Measurements from ENCODE around the gene SPATA46. TPM values are rescaled to one million over a fixed set of nuclear protein-coding genes. Genes with fewer than 3 reads are reported as not detected.

SPATA46 gene
- total RNA-seq, 1 experiment from 2014 or later, result not detected

DNA sequence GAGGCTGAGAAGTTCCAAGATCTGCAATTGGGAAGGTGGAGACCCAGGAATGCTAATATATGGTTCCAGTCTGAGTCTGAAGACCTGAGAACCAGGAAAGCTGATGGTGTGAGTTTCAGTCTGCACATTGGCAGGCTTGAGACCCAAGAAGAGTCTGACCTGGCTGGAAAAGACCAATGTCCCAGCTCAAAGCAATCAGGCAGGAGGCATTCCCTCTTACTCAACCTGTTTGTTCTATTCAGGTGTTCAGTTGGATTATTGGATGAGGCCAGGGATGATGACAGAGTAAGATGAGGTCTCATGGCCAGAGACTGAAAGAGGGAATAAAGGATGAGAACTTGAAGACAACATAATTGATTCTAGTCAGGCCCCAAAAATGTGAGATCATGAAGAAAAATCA, 50.1 kb downstream of the SPATA46 start:
- CTCF ChIA-PET, result no interaction called here
- RAD21 ChIA-PET (ENCODE audit: low non-redundant PET in 1 of 2, low total read pairs in 2 of 2, uncharacterized antibody in 2 of 2, unreplicated experiment in 2 of 2), result no interaction called here
- TF ChIP-seq ELF1 (IDR thresholded peaks at IDR 0.05; ENCODE audit: borderline replicate concordance, low read depth) (no peak), EZH2phosphoT487 (IDR thresholded peaks at IDR 0.05; ENCODE audit: borderline replicate concordance) (no peak), POLR2AphosphoS5 (IDR thresholded peaks at IDR 0.05; ENCODE audit: low read depth, low read length) (no peak), EZH2 (IDR thresholded peaks at IDR 0.05) (no peak), TCF7L2 (IDR thresholded peaks at IDR 0.05; ENCODE audit: borderline replicate concordance, extremely low read depth, insufficient read depth, insufficient read length) (no peak), CEBPB (IDR thresholded peaks at IDR 0.05; ENCODE audit: low read depth) (no peak), ZNF274 (IDR thresholded peaks at IDR 0.05; ENCODE audit: low read depth, low read length) (no peak), SIN3A (IDR thresholded peaks at IDR 0.05; ENCODE audit: low read depth) (no peak), ZFX (IDR thresholded peaks at IDR 0.05) (no peak)
- TF ChIP-seq, protein P1, sequence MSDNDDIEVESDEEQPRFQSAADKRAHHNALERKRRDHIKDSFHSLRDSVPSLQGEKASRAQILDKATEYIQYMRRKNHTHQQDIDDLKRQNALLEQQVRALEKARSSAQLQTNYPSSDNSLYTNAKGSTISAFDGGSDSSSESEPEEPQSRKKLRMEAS (IDR thresholded peaks at IDR 0.05), result no peak
- Histone ChIP-seq H3K79me2 (ENCODE audit: insufficient read depth, low read length) (no peaks in the 10 kb centered on the region), H3K4me1 (ENCODE audit: control insufficient read depth in 1 of 2, insufficient read depth in 2 of 2, low read length in 2 of 2) (peaks cover 0 to 3% of the 10 kb centered on the region in 2 experiments; a peak in 1 of 4 replicates), H3K4me3 (replicated peaks in 1 of 2; ENCODE audit: low read depth in 1 of 2, low read length in 2 of 2) (no peak overlapping the region), H3K9me3 (ENCODE audit: control insufficient read depth in 1 of 2, insufficient read depth in 1 of 2, low read depth in 1 of 2, low read length in 2 of 2) (no peaks in the 10 kb centered on the region), H3K27ac (ENCODE audit: low read depth, low read length) (no peak overlapping the region), H3K36me3 (ENCODE audit: control insufficient read depth in 1 of 2, insufficient read depth in 2 of 2, low read length in 2 of 2) (no peaks in the 10 kb centered on the region), H3K27me3 (ENCODE audit: insufficient read depth, low read length) (no peaks in the 10 kb centered on the region; the same call in 1 of the 2 replicates), H4K20me1 (ENCODE audit: insufficient read depth) (no peaks in the 10 kb centered on the region), H3K9me2 (ENCODE audit: insufficient read depth) (no peaks in the 10 kb centered on the region), H2AFZ (ENCODE audit: low read depth, low read length, poor library complexity, severe bottlenecking) (no peak overlapping the region), H3K4me2 (ENCODE audit: low read length) (no peak overlapping the region), H3K9ac (ENCODE audit: low read length) (no peak overlapping the region)
- ATAC-seq, result no peak
- no peak for DNase-seq (ENCODE audit: low read depth, low spot score)
- intact Hi-C loops (cut with micrococcal nuclease), result no loop called here
- POLR2A ChIA-PET, result no interaction called here
- no TSS peak for BruUV-seq (replicated peaks)

DNA sequence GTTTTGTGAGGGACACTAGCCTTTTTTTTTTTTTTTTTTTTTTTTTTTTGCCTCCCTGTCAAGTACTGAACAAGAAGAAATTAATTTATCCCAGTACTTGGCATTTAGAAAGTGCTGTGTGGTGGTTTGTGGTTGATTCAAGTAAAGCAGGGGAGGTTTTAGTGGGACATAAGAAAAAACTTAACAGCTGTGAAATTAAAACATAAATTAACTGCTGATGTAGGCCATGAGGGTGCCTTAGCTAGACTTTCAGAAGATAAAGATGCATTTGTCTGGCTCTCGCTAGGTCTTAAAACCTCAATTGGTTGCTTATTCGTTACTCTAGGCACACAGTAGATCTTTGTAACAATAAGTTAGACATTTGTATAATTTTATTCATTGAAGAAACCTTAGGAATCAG, 52.3 kb downstream of the SPATA46 start:
- Histone ChIP-seq H3K79me2 (ENCODE audit: insufficient read depth, low read length) (no peaks in the 10 kb centered on the region), H2AFZ (ENCODE audit: low read depth, low read length, poor library complexity, severe bottlenecking) (no peak overlapping the region), H3K9me3 (ENCODE audit: control insufficient read depth in 1 of 2, insufficient read depth in 1 of 2, low read depth in 1 of 2, low read length in 2 of 2) (no peaks in the 10 kb centered on the region), H4K20me1 (ENCODE audit: insufficient read depth) (no peaks in the 10 kb centered on the region), H3K4me2 (ENCODE audit: low read length) (no peak overlapping the region), H3K27ac (ENCODE audit: low read depth, low read length) (no peak overlapping the region), H3K4me1 (ENCODE audit: control insufficient read depth in 1 of 2, insufficient read depth in 2 of 2, low read length in 2 of 2) (peaks cover 0 to 3% of the 10 kb centered on the region in 2 experiments; a peak in 1 of 4 replicates), H3K4me3 (replicated peaks in 1 of 2; ENCODE audit: low read depth in 1 of 2, low read length in 2 of 2) (no peak overlapping the region), H3K9ac (ENCODE audit: low read length) (no peak overlapping the region), H3K9me2 (ENCODE audit: insufficient read depth) (no peaks in the 10 kb centered on the region), H3K36me3 (ENCODE audit: control insufficient read depth in 1 of 2, insufficient read depth in 2 of 2, low read length in 2 of 2) (no peaks in the 10 kb centered on the region), H3K27me3 (ENCODE audit: insufficient read depth, low read length) (no peaks in the 10 kb centered on the region)
- DNase-seq (ENCODE audit: low read depth, low spot score) (no peak), ATAC-seq (no peak)
- intact Hi-C loops (cut with micrococcal nuclease), result no loop called here
- RAD21 ChIA-PET (ENCODE audit: low non-redundant PET in 1 of 2, low total read pairs in 2 of 2, uncharacterized antibody in 2 of 2, unreplicated experiment in 2 of 2), result no interaction called here
- TF ChIP-seq SP1 (IDR thresholded peaks at IDR 0.05; ENCODE audit: low read depth), result no peak
- TF ChIP-seq JUND (IDR thresholded peaks at IDR 0.05), result no peak
- no peak for TF ChIP-seq POLR2A (IDR thresholded peaks at IDR 0.05; ENCODE audit: borderline replicate concordance, extremely low read depth, insufficient read depth, insufficient read length)
- no peak for TF ChIP-seq EGR1 (IDR thresholded peaks at IDR 0.05; ENCODE audit: low read depth)
- TF ChIP-seq RAD21 (IDR thresholded peaks at IDR 0.05; ENCODE audit: low read depth), result no peak
- no peak for TF ChIP-seq YY1 (IDR thresholded peaks at IDR 0.05; ENCODE audit: extremely low read depth, insufficient replicate concordance, low read depth, low read length)
- no TSS peak for BruUV-seq (replicated peaks)
- CTCF ChIA-PET, result no interaction called here
- POLR2A ChIA-PET, result no interaction called here

All from HCT116 (cell line).